ENCODE results near the gene SLC43A1. TPM values are rescaled to one million over a fixed set of nuclear protein-coding genes. Genes with fewer than 3 reads are reported as not detected.

The SLC43A1 gene
- polyA plus RNA-seq, 1 of the 3 experiments (the other 2 are of a cell fraction), result 4.4 TPM

GRCh38 chr11:57474803-57475115 lies 40.7 kb downstream of the SLC43A1 start:
- no peak overlapping the region for H2AFZ ChIP-seq (ENCODE audit: low read depth)
- no peaks in the 10 kb centered on the region for H3K36me3 ChIP-seq (replicated peaks in 1 of 2; ENCODE audit: control insufficient read depth in 1 of 2, insufficient read depth in 2 of 2, low read length in 1 of 2)
- no peak overlapping the region for H3K27ac ChIP-seq (ENCODE audit: low read depth in 2 of 2, low read length in 1 of 2)
- POLR2A ChIA-PET, result no interaction called here
- H3F3A ChIP-seq (replicated peaks; ENCODE audit: insufficient read depth), result no peaks in the 10 kb centered on the region
- DNase-seq, result no peak
- no peaks in the 10 kb centered on the region for H3K9me3 ChIP-seq
- no peaks in the 10 kb centered on the region for H3K79me2 ChIP-seq (ENCODE audit: insufficient read depth)
- H3K4me3 ChIP-seq (ENCODE audit: low read depth in 2 of 2, low read length in 1 of 2), result no peak overlapping the region
- no peak overlapping the region for H3K9ac ChIP-seq
- 0 out of 2 replicates have a peak, but pooled peaks cover 4% of the 10 kb centered on the region for H3K27me3 ChIP-seq (ENCODE audit: insufficient read depth)
- no peak overlapping the region for H3K4me2 ChIP-seq
- no peak for TF ChIP-seq RCOR1 (IDR thresholded peaks at IDR 0.05; ENCODE audit: low read length)
- TF ChIP-seq REST (IDR thresholded peaks at IDR 0.05; ENCODE audit: low read depth, low read length), result peak; percentile 24; the same call in 1 of the 2 replicates
- no peaks in the 10 kb centered on the region for H4K20me1 ChIP-seq (ENCODE audit: insufficient read depth)
- CTCF ChIA-PET, result interaction anchor here (0.8 to 6.4 kb wide), 10 partner anchors 8 to 170 kb away, joined by 3 to 38 read pairs (median 6); partner anchors contain the start of gene UBE2L6
- 84% methylated on average over 4 of the region's 5 CpGs for WGBS (ENCODE audit: low lambda C conversion rate)
- peaks cover 0 to 8% of the 10 kb centered on the region in 2 experiments; a peak in 1 of 4 replicates for H3K4me1 ChIP-seq (ENCODE audit: control insufficient read depth in 1 of 2, insufficient read depth in 2 of 2, low read depth in 1 of 2, low read length in 1 of 2)
- H3K9me2 ChIP-seq, result no peaks in the 10 kb centered on the region

- no peaks in the 10 kb centered on the region for H3K9me2 ChIP-seq
- ChIA-PET CTCF (interaction anchor here (0.8 to 6.4 kb wide), 15 partner anchors 8 to 174 kb away, joined by 3 to 38 read pairs (median 6); partner anchors contain the start of genes RTN4RL2 and UBE2L6), POLR2A (no interaction called here)
- no peaks in the 10 kb centered on the region for H3K36me3 ChIP-seq (replicated peaks in 1 of 2; ENCODE audit: control insufficient read depth in 1 of 2, insufficient read depth in 2 of 2, low read length in 1 of 2)
- peaks cover 0 to 8% of the 10 kb centered on the region in 2 experiments; a peak in 1 of 4 replicates for H3K4me1 ChIP-seq (ENCODE audit: control insufficient read depth in 1 of 2, insufficient read depth in 2 of 2, low read depth in 1 of 2, low read length in 1 of 2)
- H3K4me2 ChIP-seq, result no peak overlapping the region
- no peaks in the 10 kb centered on the region for H3K9me3 ChIP-seq
- WGBS (ENCODE audit: low lambda C conversion rate), result 88% methylated on average over 9 of the region's 9 CpGs
- H3F3A ChIP-seq (replicated peaks; ENCODE audit: insufficient read depth), result no peaks in the 10 kb centered on the region
- no peak overlapping the region for H3K4me3 ChIP-seq (ENCODE audit: low read depth in 2 of 2, low read length in 1 of 2)
- no peak overlapping the region for H3K27ac ChIP-seq (ENCODE audit: low read depth in 2 of 2, low read length in 1 of 2)
- H3K79me2 ChIP-seq (ENCODE audit: insufficient read depth), result no peaks in the 10 kb centered on the region
- H3K27me3 ChIP-seq (ENCODE audit: insufficient read depth), result 0 out of 2 replicates have a peak, but pooled peaks cover 4% of the 10 kb centered on the region
- DNase-seq, result peak; percentile 37
- no peak overlapping the region for H2AFZ ChIP-seq (ENCODE audit: low read depth)
- TF ChIP-seq FOSL2 (IDR thresholded peaks at IDR 0.05; ENCODE audit: borderline replicate concordance, low read depth) (no peak), ELF1 (IDR thresholded peaks at IDR 0.05) (no peak), RFX5 (IDR thresholded peaks at IDR 0.05; ENCODE audit: low read length) (no peak), NRF1 (IDR thresholded peaks at IDR 0.05; ENCODE audit: low read depth, low read length) (no peak), EZH2phosphoT487 (IDR thresholded peaks at IDR 0.05; ENCODE audit: borderline replicate concordance, low read depth) (no peak), FOXJ3 (CRISPR knock-in tag; IDR thresholded peaks at IDR 0.05) (no peak), SMC3 (IDR thresholded peaks at IDR 0.05; ENCODE audit: low read depth, low read length) (no peak), RCOR1 (IDR thresholded peaks at IDR 0.05; ENCODE audit: low read length) (no peak)
- no peak overlapping the region for H3K9ac ChIP-seq
- no peaks in the 10 kb centered on the region for H4K20me1 ChIP-seq (ENCODE audit: insufficient read depth)
These were observed 41.3 kb downstream of the SLC43A1 start for GRCh38 chr11:57474017-57474802.

All from SK-N-SH (cell line).